DMS 273 treated with DMSO at 0.1 percent for 48 hours (cell line): ENCODE data around the gene AKT2.
"Not testable (repeated sequence)": the region's sequence is repeated elsewhere in the genome, so short reads cannot be mapped to it uniquely, and the experiment has no call there.

Experiments used
- DNase-seq: peaks from one replicate; lab custom pipeline; 2025; lab: John Stamatoyannopoulos, UW

Gene AKT2

DNA sequence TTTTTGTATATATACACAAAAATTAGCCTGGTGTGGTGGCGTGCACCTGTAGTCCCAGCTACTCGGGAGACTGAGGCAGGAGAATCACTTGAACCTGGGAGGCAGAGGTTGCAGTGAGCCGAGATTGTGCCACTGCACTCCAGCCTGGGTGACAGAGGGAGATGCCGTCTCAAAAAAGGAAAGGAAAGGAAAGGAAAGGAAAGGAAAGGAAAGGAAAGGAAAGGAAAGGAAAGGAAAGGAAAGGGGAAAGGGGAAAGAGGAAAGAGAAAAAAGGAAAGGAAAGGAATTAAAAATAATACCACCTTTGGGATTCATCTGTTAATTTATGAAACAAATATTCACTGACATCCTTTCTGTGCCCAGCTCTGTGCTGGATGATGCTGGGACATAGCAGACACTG lies 66.1 kb downstream of the AKT2 start:
- not testable (repeated sequence) for DNase-seq

DNA sequence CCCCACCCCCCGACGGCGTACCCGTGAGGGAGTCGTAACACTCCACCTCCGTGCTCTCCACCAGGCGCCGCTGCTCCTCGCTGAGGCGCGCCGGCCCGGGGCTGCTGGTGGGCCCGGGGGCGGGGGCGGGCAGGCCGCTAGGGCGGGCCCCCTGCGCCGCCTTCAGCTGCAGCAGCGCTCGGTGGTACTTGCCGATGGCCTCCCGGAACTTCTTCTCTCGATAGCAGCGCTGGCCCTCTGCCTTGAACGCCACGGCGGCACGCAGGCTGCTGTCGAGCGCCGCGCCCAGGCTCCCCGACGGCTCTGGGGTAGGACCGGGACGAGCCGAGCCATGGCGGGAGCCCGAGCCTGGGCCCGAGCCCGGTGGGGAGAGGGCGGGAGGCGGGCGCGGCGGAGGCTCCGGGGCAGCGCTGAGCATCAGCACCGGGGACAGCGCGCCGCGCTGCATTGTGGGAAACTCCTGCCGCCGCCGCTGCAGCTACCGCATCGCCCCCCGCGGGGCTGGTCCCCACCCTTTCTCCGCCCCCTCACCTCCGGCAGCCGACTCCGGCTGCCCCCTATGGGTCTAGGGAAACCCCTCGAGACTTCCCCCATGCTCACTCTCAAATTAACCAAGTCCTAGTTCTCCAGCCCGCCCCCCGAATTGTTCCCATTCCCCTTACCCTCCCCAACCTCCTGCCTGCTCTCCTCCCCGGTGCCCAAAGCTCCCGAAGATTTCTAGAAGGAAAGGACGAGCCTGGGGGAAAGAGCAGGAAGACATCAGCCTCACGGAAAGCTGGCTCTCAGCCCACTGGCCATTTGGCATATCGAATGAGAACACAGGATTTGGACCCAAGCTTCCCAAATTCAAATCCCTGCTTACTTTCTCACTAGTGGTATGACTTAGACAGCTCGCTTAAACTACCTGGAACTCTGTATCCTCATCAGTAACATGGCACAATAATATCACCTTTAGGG lies 66.9 kb downstream of the AKT2 start, which contains the start of gene TTC9B:
Gene TTC9B, minus strand, starts transcription at position 451 of the 957 bp plus-strand sequence. Its CDS starts 3 bp downstream, at position 448.
- no peak for DNase-seq

DNA sequence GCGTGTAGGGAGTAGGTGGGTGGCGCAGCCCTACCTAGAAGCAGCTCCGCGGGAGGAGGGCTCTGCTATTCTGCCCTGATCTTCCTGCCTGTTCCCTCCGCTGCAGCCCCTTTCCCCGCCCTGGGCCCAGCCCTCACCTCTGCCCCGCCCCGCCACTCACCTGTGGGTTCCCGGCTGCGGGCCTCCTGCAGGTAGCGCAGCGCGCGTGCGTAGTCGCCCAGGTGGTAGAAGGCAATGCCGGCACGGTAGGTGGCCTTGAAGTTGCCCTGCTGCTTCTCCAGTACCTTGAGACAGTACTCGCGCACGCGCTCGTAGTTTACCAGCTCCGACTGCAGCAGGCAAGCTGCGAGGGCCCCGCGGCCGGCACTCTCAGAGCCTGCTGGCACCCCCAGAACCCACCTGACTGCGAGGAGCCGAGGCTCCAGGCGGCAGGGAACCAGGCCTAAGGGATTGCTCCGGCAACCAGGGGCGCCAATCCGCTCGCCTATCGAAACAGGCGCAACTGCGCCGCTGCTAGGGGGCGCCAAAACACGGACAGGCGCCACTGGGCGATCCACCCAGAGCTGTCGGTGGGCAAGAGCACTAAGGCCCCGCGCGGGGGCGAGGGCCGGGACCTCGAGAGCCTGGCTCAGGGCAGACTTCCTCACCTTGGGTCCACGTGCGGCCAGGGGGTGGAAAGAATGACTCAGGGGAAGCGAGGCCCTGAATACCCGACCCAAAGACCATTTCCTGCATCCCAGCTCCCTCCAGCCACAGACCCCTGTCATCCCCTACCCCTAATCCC lies 67.9 kb downstream of the AKT2 start:
- no peak for DNase-seq

DNA sequence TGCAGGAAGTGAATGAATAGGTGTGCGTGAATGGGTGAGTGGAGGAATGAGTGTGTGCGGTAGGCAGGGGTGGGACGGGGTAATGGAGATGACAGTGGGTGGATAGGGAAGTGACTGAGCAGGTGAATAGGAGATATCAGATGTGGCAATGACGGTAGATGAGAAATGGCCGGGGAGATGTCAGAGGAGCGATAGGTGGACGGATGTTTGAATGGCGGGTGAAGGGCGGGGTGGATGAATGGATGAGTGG lies 68.4 kb downstream of the AKT2 start:
- DNase-seq = no peak

DNA sequence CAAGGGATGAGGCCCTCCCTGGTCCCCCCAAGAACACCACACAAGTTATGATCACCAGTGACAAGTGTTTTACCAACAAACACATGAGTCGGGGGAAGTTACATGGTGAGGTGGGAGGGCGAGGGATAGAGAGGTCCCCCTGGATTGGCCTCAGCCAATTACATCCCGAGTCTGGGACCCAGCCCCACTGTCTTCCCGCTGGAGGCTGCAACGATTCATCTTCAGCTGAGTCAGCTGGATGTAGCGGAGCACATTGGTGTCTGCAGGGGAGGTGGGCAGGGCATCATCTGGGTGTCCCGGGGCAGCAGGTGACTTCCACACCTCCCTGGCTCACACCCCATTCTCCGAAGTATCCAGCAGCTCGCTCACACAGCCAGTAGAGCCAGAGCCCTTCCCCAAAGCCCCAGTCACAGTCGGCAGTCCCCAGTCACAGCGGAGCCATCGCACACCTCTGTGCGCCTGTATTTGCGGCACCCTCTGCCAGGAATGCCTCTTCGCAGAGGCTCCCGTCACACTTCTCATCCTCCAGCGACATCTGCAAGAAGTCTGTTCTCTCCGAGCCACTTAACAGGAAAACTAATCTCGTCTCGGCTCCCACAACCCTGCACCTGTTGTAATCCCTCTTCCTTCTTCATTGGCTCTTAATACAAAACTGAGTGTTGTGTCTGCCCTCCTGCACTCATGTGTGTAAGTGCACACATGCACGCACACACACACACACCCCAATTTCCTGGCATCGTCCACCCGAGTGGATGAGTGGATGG lies 69.0 kb downstream of the AKT2 start:
- DNase-seq = no peak

DNA sequence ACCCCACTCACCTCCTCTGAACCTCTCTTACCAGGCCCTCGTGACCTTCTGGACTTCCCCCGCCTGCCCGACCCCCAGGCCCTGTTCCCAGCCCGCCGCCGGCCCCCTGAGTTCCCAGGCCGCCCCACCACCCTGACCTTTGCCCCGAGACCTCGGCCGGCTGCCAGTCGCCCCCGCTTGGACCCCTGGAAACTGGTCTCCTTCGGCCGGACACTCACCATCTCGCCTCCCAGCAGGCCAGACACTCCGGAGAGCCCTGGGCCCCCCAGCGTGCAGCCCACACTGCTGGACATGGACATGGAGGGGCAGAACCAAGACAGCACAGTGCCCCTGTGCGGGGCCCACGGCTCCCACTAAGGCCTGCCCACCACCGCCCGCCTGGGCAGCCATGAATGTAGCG lies 70.2 kb downstream of the AKT2 start:
- no peak for DNase-seq

DNA sequence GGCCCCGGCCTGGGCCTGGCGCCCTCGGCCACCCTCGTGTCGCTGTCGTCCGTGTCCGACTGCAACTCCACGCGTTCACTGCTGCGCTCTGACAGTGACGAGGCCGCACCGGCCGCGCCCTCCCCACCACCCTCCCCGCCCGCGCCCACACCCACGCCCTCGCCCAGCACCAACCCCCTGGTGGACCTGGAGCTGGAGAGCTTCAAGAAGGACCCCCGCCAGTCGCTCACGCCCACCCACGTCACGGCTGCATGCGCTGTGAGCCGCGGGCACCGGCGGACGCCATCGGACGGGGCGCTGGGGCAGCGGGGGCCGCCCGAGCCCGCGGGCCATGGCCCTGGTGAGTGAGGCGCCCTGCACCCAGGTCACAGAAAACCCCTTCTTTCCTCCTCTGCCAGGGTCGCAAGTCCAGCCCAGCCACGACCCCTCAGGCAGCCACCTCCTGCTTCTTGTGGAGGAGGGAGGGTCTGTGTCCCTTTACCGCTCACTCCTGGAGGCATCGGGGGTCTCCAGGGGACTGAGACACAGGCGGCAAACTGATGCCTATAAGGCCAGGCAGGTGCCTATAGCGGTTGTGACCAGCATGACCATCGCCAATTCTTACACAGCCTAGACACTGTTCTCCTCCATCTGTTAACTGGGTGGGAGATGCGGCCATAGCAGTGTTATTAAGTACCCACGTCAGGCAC lies 71.1 kb downstream of the AKT2 start:
- no peak for DNase-seq

DNA sequence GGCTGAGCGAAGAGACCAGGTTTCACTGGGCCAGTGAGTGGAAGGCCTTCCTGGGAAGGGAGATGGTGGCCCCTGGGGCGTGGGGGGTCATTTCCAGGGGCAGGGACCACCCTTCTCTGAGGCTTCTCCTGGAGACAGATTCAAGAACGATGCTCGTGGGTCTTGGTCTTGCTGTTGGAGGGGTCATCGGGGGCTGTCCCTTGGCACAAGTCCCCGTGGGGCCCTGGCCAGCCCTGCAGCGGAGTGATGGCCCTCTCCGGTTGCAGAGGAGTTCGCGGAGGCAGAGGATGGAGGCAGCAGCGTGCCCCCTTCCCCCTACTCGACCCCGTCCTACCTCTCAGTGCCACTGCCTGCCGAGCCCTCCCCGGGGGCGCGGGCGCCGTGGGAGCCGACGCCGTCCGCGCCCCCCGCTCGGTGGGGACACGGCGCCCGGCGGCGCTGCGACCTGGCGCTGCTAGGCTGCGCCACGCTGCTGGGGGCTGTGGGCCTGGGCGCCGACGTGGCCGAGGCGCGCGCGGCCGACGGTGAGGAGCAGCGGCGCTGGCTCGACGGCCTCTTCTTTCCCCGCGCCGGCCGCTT lies 71.8 kb downstream of the AKT2 start:
- no peak for DNase-seq

DNA sequence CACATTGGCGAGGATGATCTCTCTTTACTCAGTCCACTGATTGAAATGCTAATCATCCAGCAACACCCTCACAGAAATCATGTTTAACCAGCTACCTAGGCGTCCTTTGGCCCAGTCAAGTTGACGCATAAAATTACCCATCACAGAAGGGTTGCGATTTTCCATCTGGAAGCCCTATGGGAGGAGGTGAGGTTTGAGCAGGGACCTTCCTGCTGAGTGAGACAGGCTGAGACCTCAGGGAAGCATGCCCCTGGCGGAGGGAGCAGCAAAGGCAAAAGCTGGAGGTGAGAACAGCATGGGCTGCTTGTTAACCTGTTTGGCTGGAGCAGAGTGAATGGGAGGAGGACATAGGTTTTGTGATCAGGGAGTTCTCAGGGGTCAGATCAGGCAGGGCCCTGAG lies 74.3 kb downstream of the AKT2 start:
- DNase-seq = no peak

DNA sequence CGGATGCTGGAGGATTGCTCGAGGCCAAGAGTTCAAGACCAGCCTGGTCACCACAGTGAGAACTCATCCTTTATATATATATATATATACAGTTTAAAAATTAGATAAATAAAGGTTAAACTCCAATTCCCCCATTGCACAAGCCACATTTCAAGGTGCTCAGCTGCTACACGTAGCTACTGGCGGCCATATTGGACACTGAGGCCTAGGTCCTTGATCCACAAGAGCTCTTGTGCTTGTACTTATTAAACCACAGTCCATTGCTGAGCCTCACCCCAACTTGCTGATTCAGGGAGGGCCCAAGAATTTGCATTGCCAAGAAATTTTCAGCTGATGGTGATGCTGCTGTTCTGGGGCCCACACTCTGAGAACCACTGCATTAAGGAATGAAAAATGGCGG lies 76.5 kb downstream of the AKT2 start:
- DNase-seq = no peak

DNA sequence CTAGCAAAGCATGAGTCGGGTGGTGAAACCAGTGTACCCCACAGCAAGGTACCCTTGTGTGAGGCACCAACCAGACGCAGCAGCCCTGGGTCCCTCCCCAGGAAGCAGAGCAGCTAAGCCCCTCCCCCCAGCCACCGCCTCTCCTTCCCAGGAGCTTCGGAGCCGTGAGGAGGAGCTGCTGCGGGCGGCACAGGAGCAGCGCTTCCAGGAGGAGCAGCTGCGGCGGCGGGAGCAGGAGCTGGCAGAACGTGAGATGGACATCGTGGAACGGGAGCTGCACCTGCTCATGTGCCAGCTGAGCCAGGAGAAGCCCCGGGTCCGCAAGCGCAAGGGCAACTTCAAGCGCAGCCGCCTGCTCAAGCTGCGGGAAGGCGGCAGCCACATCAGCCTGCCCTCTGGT lies 79.4 kb downstream of the AKT2 start:
- no peak for DNase-seq

DNA sequence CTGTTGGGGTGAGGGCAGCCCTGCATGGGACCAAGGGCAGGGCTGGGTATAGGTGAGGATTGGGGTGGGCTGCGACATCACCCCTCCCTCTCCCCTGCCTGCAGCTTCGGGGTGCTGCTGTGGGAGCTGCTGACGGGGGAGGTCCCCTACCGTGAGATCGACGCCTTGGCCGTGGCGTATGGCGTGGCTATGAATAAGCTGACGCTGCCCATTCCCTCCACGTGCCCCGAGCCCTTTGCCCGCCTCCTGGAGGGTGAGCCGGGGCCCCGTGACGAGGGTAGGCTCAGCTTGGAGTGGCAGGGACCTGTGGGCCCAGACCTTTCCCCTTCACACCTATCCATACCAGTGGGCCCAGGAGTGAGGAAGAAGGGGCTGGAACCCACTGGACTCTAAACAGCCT lies 80.8 kb downstream of the AKT2 start:
- no peak for DNase-seq

DNA sequence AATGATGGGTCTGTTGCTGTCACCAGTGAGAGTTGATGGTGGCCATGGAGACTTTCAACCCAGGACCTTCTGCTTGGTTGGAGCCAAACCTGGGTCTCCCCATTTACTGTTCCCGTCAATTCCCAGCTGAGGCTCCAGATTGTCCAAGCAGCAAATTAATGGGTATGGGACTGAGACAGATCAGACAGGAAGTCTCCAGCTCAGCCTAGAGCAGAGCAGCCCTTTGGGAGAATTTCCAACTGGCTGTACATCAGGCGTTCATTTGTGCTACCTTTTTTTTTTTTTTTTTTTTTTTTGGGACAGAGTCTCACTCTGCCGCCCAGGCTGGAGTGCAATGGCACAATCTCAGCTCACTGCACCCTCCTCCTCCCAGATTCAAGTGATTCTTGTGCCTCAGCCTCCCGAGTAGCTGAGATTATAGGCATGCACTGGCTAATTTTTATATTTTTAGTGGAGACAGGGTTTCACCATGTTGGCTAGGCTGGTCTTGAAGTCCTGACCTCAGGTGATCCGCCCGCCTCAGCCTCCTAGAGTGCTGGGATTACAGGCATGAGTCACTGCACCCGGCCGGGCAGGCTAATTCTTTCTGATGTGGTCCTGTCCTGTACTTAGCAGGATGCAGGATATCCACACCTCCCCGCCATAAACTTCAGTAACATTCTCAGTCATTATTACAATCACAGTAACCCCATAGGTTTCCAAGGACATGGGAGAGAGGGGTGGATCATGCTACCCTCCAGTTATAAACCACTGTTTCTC lies 84.6 kb downstream of the AKT2 start:
- DNase-seq = no peak

DNA sequence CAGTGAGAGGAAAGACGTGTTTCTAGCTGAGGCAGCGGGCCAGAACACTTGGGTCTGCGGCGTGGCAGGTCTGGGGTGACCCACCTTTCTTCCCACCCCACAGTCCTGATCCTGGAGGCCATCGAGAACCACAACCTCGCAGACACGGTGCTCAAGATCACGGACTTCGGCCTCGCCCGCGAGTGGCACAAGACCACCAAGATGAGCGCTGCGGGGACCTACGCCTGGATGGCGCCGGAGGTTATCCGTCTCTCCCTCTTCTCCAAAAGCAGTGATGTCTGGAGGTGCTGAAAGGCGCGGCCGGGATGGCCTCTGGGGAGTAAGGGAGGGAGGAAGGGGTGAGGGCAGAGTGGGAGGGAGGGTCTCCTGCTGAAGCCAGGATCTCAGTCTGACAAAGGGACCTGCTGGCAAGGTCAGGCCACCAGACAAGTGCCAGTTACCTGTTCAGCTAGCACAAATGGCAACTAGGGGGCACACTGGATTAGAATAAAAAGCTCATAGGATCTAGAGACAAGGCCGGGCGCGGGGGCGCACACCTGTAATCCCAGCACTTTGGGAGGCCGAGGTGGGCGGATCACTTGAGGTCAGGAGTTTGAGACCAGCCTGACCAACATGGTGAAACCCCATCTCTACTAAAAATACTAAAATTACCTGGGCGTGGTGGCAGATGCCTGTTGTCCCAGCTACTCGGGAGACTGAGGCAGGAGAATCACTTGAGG lies 86.7 kb downstream of the AKT2 start:
- no peak for DNase-seq

DNA sequence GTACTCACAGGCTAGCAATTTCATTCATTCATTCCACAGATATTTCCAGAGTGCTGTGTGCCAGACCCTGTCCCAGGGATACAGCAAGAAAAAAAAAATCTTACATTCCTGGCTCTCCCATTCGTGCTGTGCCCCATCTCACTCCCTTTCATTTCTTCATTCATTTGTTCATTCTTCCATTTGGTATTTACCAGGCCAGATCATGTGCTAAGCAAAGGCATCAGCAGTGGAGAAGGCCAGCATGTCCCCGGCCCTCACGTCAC lies 91.6 kb downstream of the AKT2 start:
- no peak for DNase-seq

DNA sequence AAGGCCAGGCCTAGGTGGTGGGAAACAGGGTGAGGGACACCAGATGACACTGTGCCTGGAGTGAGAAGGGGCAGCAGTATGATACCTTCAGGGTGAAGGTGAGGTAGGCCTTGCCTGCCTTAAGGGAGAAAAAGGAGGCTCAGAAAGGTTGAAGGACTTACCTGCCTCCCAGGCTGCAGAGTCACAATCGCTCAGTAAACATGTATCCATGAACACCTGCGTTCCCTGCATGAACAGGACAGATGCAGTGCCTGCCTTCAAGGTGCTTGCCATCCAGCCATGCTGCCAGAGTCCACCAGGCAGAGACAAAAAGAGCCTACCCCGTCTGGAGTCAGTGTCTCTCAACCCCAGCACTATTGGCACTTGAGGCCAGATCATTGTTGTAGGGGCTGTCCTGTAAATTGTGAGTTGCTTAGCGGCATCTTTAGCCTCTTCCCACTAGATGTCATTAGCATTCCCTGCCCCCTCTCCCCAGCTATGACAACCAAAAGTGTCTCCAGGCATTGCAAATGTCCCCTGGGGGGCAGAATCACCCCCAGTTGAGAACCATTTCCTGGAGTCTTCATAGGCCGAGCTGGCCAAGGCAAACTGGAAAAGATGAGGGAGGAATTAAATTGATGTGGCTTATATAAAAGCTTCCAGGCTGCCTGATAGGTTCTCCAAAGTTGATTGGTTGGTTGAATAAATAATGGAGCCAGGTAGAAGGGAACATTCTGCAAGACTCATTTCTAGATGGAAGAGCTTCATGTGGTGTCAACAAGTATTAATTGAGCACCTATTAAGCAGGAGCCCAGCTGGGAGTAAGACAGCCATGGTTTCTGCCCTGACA lies 92.2 kb downstream of the AKT2 start:
- no peak for DNase-seq

DNA sequence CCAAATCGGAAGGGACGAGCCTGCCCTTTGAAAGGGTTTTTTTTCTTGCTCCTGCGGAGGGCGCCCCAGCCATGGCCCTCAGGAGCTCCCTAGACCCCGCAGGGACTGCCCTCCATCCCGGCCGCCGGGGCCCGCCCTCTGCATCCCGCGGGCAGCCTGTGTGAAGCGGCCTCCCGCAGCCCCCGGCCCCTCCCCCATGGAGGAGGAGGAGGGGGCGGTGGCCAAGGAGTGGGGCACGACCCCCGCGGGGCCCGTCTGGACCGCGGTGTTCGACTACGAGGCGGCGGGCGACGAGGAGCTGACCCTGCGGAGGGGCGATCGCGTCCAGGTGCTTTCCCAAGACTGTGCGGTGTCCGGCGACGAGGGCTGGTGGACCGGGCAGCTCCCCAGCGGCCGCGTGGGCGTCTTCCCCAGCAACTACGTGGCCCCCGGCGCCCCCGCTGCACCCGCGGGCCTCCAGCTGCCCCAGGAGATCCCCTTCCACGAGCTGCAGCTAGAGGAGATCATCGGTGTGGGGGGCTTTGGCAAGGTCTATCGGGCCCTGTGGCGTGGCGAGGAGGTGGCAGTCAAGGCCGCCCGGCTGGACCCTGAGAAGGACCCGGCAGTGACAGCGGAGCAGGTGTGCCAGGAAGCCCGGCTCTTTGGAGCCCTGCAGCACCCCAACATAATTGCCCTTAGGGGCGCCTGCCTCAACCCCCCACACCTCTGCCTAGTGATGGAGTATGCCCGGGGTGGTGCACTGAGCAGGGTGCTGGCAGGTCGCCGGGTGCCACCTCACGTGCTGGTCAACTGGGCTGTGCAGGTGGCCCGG lies 93.1 kb downstream of the AKT2 start:
- no peak for DNase-seq

DNA sequence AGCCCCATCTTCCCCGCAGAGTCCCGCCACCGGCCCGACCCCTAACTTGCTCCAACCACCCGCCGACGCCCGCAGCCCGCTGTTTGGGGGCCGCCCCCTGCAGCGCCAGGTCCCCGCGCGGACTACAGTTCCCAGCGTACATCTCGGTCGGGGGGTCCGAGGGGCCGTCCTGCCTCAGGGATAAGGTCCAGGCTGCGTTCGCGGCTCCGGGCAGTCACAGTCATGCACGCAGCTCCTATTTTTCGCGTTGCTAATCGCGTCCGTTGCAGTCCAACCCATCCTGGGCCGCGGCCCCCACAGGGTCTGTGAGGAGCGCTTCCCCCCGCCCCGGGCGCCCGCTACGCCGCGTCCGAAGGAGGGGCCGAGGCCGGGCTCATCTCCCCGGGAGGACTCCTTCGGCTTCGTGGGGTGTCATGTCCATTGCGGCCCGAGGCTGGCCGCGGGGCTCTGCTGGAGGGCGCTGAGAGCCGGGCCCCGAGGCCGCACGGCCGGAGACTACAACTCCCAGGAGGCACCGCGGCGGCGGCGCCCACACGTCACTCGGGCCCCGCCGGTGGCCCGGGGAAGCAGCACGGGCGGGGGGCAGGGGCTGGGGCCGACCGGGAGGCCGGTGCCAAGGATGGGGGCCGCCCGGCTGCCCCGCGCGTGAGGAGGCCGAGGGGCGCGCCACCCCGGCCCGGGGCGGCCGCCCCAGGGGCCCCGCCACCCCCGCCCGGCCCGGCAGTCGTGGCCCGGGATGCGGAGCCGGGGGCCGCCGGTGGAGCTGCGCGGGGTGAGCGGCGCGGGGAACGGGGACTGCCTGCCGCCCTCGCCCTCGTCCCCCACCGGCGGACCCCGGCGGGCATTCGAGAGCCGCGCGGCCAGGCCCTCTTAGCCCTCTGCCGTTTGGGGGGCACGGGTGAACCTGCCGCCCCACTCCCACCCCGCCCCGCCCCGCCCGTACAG lies 94.0 kb downstream of the AKT2 start, which contains the start of gene MAP3K10:
Gene MAP3K10, plus strand, starts transcription at position 536 of the 945 bp plus-strand sequence. CDS start 606 bp downstream, outside the sequence.
- peak; percentile 34 for DNase-seq
